ENCODE measurements around the gene DUSP9.

The DUSP9 gene

GRCh38 chrX:153628665-153629064 lies 18.3 kb upstream of the DUSP9 start:
- Histone ChIP-seq H3K4me1 (ENCODE audit: control insufficient read depth in 1 of 2, insufficient read depth in 2 of 2, low read length in 2 of 2) (no peaks in the 10 kb centered on the region), H3K9ac (ENCODE audit: low read depth in 1 of 2, low read length in 2 of 2) (no peak overlapping the region)

GRCh38 chrX:153631346-153631745 lies 15.7 kb upstream of the DUSP9 start:
- no peak overlapping the region for H3K4me3 ChIP-seq (ENCODE audit: low read depth in 1 of 2, low read length in 2 of 2)
- no peak overlapping the region for H3K9ac ChIP-seq (ENCODE audit: low read depth in 1 of 2, low read length in 2 of 2)
- H3K27ac ChIP-seq (ENCODE audit: low read depth, low read length), result no peak overlapping the region
- H3K36me3 ChIP-seq (ENCODE audit: control insufficient read depth in 1 of 2, insufficient read depth in 2 of 2, low read length in 2 of 2), result no peaks in the 10 kb centered on the region
- H3K9me3 ChIP-seq (ENCODE audit: control insufficient read depth in 1 of 2, low read length in 2 of 2), result no peaks in the 10 kb centered on the region
- no peaks in the 10 kb centered on the region for H3K27me3 ChIP-seq (ENCODE audit: control insufficient read depth in 1 of 2, insufficient read depth in 2 of 2, low read length in 2 of 2)
- H3K4me1 ChIP-seq (ENCODE audit: control insufficient read depth in 1 of 2, insufficient read depth in 2 of 2, low read length in 2 of 2), result no peaks in the 10 kb centered on the region

More at GRCh38 chrX:153628665-153629064, 18.3 kb upstream of the DUSP9 start:
- Histone ChIP-seq H3K27me3 (ENCODE audit: control insufficient read depth in 1 of 2, insufficient read depth in 2 of 2, low read length in 2 of 2) (no peaks in the 10 kb centered on the region), H3K4me3 (ENCODE audit: low read depth in 1 of 2, low read length in 2 of 2) (no peak overlapping the region), H3K9me3 (ENCODE audit: control insufficient read depth in 1 of 2, low read length in 2 of 2) (no peaks in the 10 kb centered on the region), H3K36me3 (ENCODE audit: control insufficient read depth in 1 of 2, insufficient read depth in 2 of 2, low read length in 2 of 2) (no peaks in the 10 kb centered on the region), H3K27ac (ENCODE audit: low read depth, low read length) (no peak overlapping the region)

GRCh38 chrX:153631907-153632594 lies 15.0 kb upstream of the DUSP9 start:
- Histone ChIP-seq H3K36me3 (ENCODE audit: control insufficient read depth in 1 of 2, insufficient read depth in 2 of 2, low read length in 2 of 2) (no peaks in the 10 kb centered on the region), H3K27ac (ENCODE audit: low read depth, low read length) (no peak overlapping the region), H3K4me1 (ENCODE audit: control insufficient read depth in 1 of 2, insufficient read depth in 2 of 2, low read length in 2 of 2) (no peaks in the 10 kb centered on the region), H3K9me3 (ENCODE audit: control insufficient read depth in 1 of 2, low read length in 2 of 2) (no peaks in the 10 kb centered on the region), H3K9ac (ENCODE audit: low read depth in 1 of 2, low read length in 2 of 2) (no peak overlapping the region), H3K4me3 (ENCODE audit: low read depth in 1 of 2, low read length in 2 of 2) (no peak overlapping the region), H3K27me3 (ENCODE audit: control insufficient read depth in 1 of 2, insufficient read depth in 2 of 2, low read length in 2 of 2) (no peaks in the 10 kb centered on the region)

GRCh38 chrX:153632595-153632946 lies 14.4 kb upstream of the DUSP9 start:
- Histone ChIP-seq H3K9ac (ENCODE audit: low read depth in 1 of 2, low read length in 2 of 2) (no peak overlapping the region), H3K4me1 (ENCODE audit: control insufficient read depth in 1 of 2, insufficient read depth in 2 of 2, low read length in 2 of 2) (no peaks in the 10 kb centered on the region), H3K36me3 (ENCODE audit: control insufficient read depth in 1 of 2, insufficient read depth in 2 of 2, low read length in 2 of 2) (no peaks in the 10 kb centered on the region), H3K27me3 (ENCODE audit: control insufficient read depth in 1 of 2, insufficient read depth in 2 of 2, low read length in 2 of 2) (no peaks in the 10 kb centered on the region), H3K27ac (ENCODE audit: low read depth, low read length) (no peak overlapping the region), H3K4me3 (ENCODE audit: low read depth in 1 of 2, low read length in 2 of 2) (no peak overlapping the region), H3K9me3 (ENCODE audit: control insufficient read depth in 1 of 2, low read length in 2 of 2) (no peaks in the 10 kb centered on the region)

- H3K9me3 ChIP-seq (ENCODE audit: control insufficient read depth in 1 of 2, low read length in 2 of 2), result no peaks in the 10 kb centered on the region
- no peaks in the 10 kb centered on the region for H3K36me3 ChIP-seq (ENCODE audit: control insufficient read depth in 1 of 2, insufficient read depth in 2 of 2, low read length in 2 of 2)
- H3K4me3 ChIP-seq (ENCODE audit: low read depth in 1 of 2, low read length in 2 of 2), result no peak overlapping the region
- no peak overlapping the region for H3K9ac ChIP-seq (ENCODE audit: low read depth in 1 of 2, low read length in 2 of 2)
- no peaks in the 10 kb centered on the region for H3K27me3 ChIP-seq (ENCODE audit: control insufficient read depth in 1 of 2, insufficient read depth in 2 of 2, low read length in 2 of 2)
- H3K4me1 ChIP-seq (ENCODE audit: control insufficient read depth in 1 of 2, insufficient read depth in 2 of 2, low read length in 2 of 2), result no peaks in the 10 kb centered on the region
- H3K27ac ChIP-seq (ENCODE audit: low read depth, low read length), result no peak overlapping the region
Measured at GRCh38 chrX:153633048-153633447, 14.0 kb upstream of the DUSP9 start.

GRCh38 chrX:153633607-153634180 lies 13.3 kb upstream of the DUSP9 start:
- Histone ChIP-seq H3K27ac (ENCODE audit: low read depth, low read length) (no peak overlapping the region), H3K4me3 (ENCODE audit: low read depth in 1 of 2, low read length in 2 of 2) (no peak overlapping the region), H3K4me1 (ENCODE audit: control insufficient read depth in 1 of 2, insufficient read depth in 2 of 2, low read length in 2 of 2) (no peaks in the 10 kb centered on the region), H3K27me3 (ENCODE audit: control insufficient read depth in 1 of 2, insufficient read depth in 2 of 2, low read length in 2 of 2) (no peaks in the 10 kb centered on the region), H3K9me3 (ENCODE audit: control insufficient read depth in 1 of 2, low read length in 2 of 2) (no peaks in the 10 kb centered on the region), H3K9ac (ENCODE audit: low read depth in 1 of 2, low read length in 2 of 2) (no peak overlapping the region), H3K36me3 (ENCODE audit: control insufficient read depth in 1 of 2, insufficient read depth in 2 of 2, low read length in 2 of 2) (no peaks in the 10 kb centered on the region)

GRCh38 chrX:153634236-153634635 lies 12.8 kb upstream of the DUSP9 start:
- H3K4me1 ChIP-seq (ENCODE audit: control insufficient read depth in 1 of 2, insufficient read depth in 2 of 2, low read length in 2 of 2), result no peaks in the 10 kb centered on the region
- H3K9ac ChIP-seq (ENCODE audit: low read depth in 1 of 2, low read length in 2 of 2), result no peak overlapping the region
- no peaks in the 10 kb centered on the region for H3K9me3 ChIP-seq (ENCODE audit: control insufficient read depth in 1 of 2, low read length in 2 of 2)
- H3K27ac ChIP-seq (ENCODE audit: low read depth, low read length), result no peak overlapping the region
- no peaks in the 10 kb centered on the region for H3K36me3 ChIP-seq (ENCODE audit: control insufficient read depth in 1 of 2, insufficient read depth in 2 of 2, low read length in 2 of 2)
- H3K27me3 ChIP-seq (ENCODE audit: control insufficient read depth in 1 of 2, insufficient read depth in 2 of 2, low read length in 2 of 2), result no peaks in the 10 kb centered on the region
- H3K4me3 ChIP-seq (ENCODE audit: low read depth in 1 of 2, low read length in 2 of 2), result no peak overlapping the region

GRCh38 chrX:153634832-153635231 lies 12.2 kb upstream of the DUSP9 start:
- Histone ChIP-seq H3K27ac (ENCODE audit: low read depth, low read length) (no peak overlapping the region), H3K9me3 (ENCODE audit: control insufficient read depth in 1 of 2, low read length in 2 of 2) (no peaks in the 10 kb centered on the region), H3K27me3 (ENCODE audit: control insufficient read depth in 1 of 2, insufficient read depth in 2 of 2, low read length in 2 of 2) (no peaks in the 10 kb centered on the region), H3K36me3 (ENCODE audit: control insufficient read depth in 1 of 2, insufficient read depth in 2 of 2, low read length in 2 of 2) (no peaks in the 10 kb centered on the region), H3K9ac (ENCODE audit: low read depth in 1 of 2, low read length in 2 of 2) (no peak overlapping the region), H3K4me1 (ENCODE audit: control insufficient read depth in 1 of 2, insufficient read depth in 2 of 2, low read length in 2 of 2) (no peaks in the 10 kb centered on the region), H3K4me3 (ENCODE audit: low read depth in 1 of 2, low read length in 2 of 2) (no peak overlapping the region)

GRCh38 chrX:153635388-153635787 lies 11.6 kb upstream of the DUSP9 start:
- H3K4me1 ChIP-seq (ENCODE audit: control insufficient read depth in 1 of 2, insufficient read depth in 2 of 2, low read length in 2 of 2), result no peaks in the 10 kb centered on the region
- H3K36me3 ChIP-seq (ENCODE audit: control insufficient read depth in 1 of 2, insufficient read depth in 2 of 2, low read length in 2 of 2), result no peaks in the 10 kb centered on the region
- no peak overlapping the region for H3K4me3 ChIP-seq (ENCODE audit: low read depth in 1 of 2, low read length in 2 of 2)
- H3K9me3 ChIP-seq (ENCODE audit: control insufficient read depth in 1 of 2, low read length in 2 of 2), result no peaks in the 10 kb centered on the region
- H3K27me3 ChIP-seq (ENCODE audit: control insufficient read depth in 1 of 2, insufficient read depth in 2 of 2, low read length in 2 of 2), result no peaks in the 10 kb centered on the region
- no peak overlapping the region for H3K27ac ChIP-seq (ENCODE audit: low read depth, low read length)
- no peak overlapping the region for H3K9ac ChIP-seq (ENCODE audit: low read depth in 1 of 2, low read length in 2 of 2)

- Histone ChIP-seq H3K27me3 (ENCODE audit: control insufficient read depth in 1 of 2, insufficient read depth in 2 of 2, low read length in 2 of 2) (peaks cover 0 to 2% of the 10 kb centered on the region in 2 donors), H3K9me3 (ENCODE audit: control insufficient read depth in 1 of 2, low read length in 2 of 2) (no peaks in the 10 kb centered on the region), H3K4me3 (ENCODE audit: low read depth in 1 of 2, low read length in 2 of 2) (no peak overlapping the region), H3K36me3 (ENCODE audit: control insufficient read depth in 1 of 2, insufficient read depth in 2 of 2, low read length in 2 of 2) (no peaks in the 10 kb centered on the region), H3K27ac (ENCODE audit: low read depth, low read length) (no peak overlapping the region), H3K9ac (ENCODE audit: low read depth in 1 of 2, low read length in 2 of 2) (no peak overlapping the region), H3K4me1 (ENCODE audit: control insufficient read depth in 1 of 2, insufficient read depth in 2 of 2, low read length in 2 of 2) (no peaks in the 10 kb centered on the region)
Measured at GRCh38 chrX:153635788-153636668, 11.0 kb upstream of the DUSP9 start.
